Stimulated activated CD4-positive, alpha-beta T cell treated with anti-CD3 and anti-CD28 coated beads, Interleukin-12 subunit alpha, Interleukin-12 subunit beta, amount 100 ng/mL, for 24 hours (primary cell): ENCODE results near the gene OGDH.
A peak's percentile ranks its signal among the peaks of the same experiment; 100 is the strongest.
"Not testable (repeated sequence)": the region's sequence is repeated elsewhere in the genome, so short reads cannot be mapped to it uniquely, and the experiment has no call there.

ENCODE experiments used
- DNase-seq, 2 experiments: peaks; one replicate each; pipeline ENCODE4 v3.0.0-alpha.2; 2020; ENCODE audit warnings: low read depth in 2 of 2

Gene OGDH

DNA sequence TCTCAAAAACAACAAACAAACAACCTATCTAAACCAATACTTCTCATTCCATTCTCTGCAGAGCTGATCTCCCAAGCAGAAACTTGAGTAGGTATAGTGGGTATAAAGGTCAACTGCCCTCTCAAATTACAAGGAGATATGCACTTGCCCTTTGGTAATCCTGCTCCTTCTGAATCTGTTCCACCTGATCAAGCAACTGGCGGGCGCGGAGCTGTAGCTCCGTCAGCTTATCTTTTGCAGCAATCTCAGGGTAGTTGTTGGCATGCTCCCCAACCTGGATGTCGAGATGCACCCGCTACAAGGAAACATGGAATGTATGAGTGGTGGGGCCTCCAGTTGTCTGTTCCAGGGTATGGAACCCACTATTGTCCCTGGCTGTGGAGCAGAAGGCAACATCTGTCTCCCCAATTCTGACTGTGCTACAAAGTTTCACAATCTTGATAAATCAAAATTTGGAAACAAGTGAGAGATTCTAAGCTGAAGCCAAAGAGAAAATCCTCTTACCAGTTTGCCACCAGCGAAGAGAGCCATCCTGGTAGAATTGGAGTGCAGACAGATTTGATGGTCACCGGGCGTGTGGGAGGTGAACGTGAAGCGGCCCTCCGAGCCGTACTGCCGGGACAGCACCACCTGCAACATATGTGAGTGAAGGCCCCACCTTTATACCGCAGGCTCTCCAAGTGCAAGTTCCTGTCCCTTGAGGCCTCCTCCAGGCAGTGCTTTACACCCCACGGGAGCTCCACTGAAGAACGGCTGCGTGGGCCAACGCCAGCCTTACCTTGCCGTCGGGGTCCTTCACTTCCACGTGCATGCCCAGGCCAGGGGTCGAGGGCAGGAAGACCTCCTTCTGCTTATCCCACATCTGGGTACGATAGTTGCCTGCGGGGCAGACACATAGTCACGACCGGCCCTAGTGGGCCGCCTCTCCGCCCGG lies 25.2 kb upstream of the OGDH start:
- DNase-seq, result peak in 1 of 2 experiments; percentile 22

DNA sequence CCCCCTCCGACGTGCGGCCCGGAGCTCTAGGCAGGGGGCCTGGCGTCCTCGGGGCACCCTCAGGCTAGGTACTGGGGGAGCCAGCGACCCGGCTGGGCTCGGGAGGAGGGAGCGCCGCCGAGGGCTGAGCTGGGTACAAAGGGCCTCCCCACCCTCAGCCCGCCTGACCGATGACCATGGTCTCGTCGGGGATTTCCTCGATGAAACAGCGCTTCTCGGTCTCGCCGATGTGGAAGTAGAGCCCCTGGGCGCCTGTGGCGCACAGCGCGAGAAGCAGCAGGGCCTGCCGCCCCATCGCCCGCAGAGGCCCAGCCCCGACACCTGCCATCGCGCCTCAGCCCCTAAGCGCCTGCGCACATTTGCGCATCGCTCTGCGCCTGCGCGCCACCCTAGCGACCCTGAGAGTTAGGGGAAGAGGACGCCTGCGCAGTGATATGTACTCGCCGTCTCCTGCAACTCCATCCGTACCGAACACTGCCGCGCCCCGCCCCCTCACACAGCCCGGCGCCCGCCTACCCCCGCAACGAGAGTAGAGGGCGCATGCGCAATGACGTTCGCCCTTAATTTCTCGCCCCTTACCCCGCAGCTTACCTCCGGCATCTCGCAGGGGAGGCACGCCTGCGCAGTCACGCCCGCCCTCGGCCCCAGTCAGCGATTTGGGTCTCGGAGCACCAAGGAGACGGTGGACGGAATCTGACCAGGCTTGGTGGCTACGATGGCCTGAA lies 24.4 kb upstream of the OGDH start, which contains the start of gene TMED4:
TSS of gene TMED4 (minus strand) at position 353 of the 725 bp plus-strand sequence. CDS start at position 328, 25 bp downstream.
- DNase-seq, result peak; percentile 100

DNA sequence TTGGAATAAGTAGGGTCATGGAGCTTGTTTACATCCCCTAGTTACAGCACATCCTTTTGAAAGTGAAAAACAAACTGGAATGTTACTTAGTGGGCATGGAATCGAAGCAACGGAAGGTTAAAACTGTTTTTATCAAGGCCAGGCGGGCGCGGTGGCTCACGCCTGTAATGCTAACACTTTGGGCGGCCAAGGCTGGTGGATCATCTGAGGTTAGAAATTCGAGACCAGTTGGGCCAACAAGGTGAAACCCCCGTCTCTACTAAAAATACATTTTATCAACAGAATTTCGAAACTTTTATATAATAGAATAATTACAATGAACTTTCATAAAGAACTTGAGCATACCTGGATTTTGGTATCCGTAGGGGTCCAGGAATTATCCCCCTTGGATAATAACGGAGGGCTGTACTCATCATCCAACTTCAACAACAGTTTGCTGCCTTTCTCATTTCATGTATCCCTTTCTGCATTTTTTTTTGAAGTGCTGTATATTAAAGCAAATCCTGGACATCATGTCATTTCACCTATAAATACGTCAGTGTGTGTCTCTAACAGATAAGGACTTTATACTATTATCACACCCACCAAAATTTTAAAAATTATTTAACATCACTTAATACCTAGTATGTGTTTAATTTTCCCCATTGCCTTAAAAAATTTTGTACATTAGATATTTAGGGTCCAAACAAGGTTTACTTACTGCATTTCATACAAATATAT lies 23.1 kb upstream of the OGDH start:
- no peak for DNase-seq

DNA sequence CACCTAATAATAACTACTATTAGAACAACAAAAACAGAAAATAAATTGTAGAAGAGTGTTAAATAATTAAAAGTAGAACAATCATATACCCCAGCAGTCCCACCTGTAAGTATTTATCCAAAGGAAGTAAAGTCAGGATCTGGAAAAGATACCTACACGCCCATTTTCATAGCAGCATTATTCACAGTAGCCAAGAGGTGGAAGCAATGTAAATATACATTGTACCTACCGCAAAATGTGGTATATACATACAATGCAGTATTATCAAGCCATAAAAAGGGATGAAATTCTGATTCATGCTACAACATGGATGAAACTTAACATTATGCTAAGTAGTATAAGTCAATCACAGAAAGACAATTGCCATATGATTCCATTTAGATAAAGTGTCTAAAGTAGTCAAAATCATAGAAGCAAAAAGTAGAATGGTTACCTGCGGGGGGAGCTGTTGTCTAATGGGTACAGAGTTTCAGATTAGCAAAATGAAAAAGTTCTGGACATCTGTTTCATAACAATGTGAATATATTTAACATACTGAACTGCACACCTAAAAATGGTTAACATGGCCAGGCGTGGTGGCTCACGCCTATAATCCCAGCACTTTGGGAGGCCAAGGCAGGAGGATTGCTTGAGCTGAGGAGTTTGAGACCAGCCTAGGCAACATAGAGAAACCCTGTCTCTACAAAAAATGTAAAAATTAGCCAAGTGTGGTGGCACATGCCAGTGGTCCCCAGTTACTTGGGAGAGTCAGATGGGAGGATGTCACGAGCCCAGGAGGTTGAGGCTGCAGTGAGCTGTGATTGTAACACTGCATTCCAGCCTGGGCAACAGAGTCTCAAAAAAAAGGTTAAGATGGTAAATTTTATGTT lies 18.4 kb upstream of the OGDH start:
- DNase-seq, result no peak

DNA sequence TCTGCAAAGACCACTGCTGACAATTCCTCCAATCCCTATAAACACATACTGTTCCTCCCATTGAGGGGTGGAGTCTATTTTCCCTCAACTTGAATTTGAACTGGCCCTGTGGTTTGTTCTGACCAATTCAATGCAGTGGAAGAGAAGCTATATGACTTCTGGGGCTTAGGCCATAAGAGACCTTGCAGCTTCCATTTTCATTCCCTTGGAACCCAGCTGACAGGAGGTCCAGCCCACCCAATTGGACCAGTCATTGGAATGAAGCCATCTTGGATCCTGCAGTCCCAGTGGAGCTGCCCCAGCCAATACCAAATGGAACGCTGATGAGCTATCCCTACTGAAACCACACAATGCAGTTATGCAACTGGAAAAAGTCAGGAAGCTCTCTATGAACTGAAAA lies 15.5 kb upstream of the OGDH start:
- DNase-seq, result no peak

DNA sequence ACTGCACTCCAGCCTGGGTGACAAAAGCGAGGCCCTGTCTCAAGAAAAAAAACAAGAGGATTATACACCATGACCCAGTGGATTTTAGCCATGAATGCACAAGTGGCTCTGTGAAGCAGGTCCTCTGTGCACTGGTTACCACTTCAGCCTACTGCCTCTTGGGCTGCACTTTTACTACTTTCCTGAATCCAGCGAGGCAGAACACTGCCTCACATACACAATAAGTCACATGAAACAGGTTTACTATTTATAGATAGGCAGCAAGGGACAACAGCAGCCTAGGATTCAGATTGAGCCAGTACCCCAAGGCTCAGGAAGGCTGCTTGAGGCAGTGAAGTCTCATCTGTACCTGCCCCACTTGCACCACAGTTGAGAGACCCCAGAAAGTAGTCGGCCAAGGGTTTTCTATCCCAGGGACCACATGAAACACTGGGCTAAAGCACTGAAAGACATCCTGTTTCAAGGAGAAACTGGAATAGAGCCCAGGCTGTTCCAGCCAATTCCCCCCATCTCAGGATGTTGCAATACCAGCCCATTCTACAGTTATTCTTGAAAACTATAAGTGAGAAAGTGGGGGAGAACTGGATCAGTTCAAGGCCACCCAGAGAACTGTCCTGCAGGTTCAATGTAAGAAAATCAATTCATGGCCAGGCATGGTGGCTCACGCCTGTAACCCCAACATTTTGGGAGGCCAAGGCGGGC lies 10.3 kb upstream of the OGDH start:
- no peak for DNase-seq

DNA sequence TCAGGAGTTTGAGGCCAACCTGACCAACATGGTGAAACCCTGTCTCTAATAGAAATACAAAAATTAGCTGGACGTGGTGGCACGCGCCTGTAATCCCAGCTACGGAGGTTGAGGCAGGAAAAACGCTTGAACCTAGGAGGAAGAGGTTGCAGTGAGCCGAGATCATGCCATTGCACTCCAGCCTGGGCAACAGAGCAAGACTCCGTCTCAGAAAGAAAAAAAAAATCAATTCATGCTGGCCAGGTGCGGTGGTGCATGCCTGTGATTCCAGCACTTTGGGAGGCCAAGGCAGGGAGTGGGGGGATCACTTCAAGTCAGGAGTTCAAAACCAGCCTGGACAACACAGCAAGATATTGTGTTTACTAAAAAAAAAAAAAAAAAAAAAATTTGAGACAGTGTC lies 9.2 kb upstream of the OGDH start:
- DNase-seq, result not testable (repeated sequence)

DNA sequence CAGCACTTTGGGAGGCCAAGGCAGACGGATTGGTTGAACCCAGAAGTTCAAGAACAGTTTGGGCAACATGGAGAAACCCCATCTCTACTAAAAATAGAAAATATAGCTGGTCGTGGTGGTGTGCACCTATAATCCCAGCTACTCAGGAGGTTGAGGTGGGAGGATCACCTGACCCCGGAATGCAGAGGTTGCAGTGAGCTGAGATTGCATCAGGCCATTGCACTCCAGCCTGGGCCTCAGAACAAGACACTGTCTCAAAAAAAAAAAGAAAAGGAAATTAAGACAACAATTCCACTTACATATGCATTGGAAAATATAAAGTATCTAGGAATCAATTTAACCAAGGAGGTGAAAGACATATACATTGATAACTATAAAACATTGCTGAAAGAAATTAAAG lies 7.2 kb upstream of the OGDH start:
- no peak for DNase-seq

DNA sequence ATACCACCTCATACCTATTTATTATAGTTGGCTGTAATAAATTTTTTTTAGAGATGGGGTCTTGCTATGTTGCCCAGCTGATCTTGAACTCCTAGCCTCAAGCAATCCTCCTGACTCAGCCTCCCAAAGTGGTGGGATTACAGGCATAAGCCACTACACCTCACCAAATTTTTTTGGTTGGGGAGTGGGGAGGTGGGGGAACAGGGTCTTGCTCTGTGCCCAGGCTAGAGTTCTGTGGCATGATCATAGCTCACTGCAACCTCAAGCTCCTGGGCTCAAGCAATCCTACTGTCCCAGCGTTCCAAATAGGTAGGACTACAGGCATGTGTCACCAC lies 3.9 kb upstream of the OGDH start:
- DNase-seq, result no peak

DNA sequence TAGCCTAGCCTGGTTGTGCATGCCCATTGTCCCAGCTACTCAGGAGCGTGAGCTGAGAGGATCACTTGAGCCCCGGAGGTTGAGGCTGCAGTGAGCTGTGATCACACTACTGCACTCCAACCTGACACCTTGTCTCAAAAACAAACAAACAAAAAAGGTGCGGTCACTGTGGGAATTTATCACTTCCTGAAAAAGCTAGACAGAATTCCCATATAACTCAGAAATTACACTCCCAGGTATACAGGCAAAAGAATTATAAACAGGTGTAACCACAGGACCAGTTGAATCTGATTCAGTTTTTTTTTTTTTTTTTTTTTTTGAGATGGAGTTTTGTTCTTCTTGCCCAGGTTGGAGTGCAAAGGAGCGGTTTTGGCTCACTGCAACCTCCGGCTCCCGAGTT lies 3.2 kb upstream of the OGDH start:
- no peak for DNase-seq

DNA sequence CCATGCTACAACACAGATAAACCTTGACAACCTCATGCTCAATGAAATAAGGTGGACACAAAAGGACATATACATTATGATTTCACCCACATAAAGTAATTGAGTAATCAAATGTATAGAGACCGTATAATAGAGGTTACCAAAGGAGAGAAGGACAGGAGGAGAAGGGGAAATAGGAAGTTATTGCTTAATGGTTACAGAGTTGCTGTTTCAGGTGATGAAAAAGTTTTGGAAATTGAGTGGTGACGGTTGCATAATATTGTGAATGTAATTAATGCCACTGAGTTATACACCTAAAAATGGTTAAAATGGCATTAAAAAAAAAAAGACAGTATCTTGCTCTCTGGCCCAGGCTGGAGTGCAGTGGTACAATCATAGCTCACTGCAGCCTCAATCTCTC lies 1.5 kb upstream of the OGDH start:
- DNase-seq, result no peak

DNA sequence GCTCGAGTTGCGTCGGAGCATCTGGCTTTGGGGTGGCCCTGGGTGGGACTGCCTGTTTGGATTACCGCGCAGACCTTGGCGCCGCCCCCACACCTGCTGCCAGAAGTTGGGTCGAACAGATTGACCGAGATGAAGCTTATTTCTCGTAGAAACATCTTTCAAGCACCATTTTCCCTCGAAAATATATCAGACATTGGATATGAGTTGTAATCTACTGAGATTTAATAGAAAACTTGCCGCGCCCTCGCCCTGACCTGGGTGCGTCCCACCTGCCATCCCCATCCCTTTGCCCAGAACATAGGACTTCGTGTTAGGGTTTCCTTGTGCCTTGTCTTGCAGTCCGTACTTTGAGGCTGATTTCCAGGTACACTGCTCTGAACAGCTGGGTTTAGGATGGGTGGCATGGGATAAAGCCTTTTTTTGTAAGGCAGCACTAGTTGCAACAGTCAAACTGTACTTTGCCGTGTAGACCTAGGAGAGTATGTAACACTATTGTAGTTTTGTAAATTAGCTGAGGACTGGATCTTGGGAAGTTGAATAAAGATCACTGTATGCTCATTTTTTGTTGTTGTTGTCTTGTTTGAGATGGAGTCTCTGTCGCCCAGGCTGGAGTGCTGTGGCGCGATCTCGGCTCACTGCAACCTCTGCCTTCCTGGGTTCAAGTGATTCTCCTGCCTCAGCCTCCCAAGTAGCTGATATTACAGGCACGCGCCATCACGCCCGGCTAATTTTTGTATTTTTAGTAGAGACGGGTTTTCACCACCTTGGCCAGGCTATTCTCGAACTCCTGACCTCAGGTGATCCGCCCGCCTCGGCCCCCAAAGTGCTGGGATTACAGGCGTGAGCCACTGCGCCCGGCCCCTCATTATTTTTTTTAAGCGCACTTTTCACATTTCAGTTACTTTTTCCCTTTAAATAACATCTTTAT lies 978 bp downstream of the OGDH start:
- no peak for DNase-seq

DNA sequence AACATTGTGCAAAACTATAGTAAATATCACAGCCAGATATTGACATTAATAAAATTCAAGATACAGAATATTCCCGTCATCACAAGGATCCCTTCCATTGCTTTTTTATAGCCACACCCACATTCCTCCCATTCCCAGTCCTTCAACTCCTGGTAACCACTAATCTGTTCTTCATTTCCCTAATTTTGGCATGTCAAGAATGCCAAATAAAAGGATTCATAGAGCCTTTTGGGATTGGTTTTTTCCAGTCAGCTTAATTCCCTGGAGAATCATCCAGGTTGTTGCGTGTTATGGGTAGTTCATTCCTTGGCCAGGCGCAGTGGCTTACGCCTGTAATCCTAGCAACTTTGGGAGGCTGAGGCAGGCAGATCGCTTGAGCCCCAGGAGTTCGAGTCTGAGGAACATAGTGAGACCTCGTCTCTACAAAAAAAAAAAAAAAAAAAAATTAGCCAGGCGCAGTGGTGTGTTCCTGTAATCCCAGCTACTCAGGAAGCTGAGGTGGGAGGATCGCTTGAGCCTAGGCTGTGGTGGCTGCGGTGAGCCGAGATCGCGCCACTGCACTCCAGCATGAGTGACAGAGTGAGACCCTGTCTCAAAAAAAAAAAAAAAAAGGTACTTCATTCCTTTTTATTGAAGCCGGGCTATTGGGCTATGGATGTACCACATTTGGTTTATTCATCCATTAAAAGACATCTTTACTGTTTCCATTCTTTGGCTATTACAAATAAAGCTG lies 2.7 kb downstream of the OGDH start:
- DNase-seq, result no peak

DNA sequence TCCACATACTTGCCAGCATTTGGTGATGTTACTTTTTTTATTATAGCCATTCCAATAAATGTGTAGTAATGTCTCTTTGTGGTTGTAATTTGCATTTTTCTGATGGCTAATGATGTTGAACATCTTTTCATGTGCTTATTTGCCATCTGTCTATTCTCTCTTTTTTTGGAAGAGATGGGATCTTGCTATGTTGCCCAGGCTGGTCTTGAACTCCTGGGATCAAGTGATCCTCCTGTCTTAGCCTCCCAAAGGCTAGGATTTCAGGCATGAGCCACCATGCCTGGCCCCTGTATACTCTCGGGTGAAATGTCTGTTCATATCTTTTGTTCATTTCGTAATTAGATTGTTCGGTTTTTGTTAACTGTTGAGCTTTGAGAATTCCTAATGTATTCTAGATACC lies 3.4 kb downstream of the OGDH start:
- DNase-seq, result no peak

DNA sequence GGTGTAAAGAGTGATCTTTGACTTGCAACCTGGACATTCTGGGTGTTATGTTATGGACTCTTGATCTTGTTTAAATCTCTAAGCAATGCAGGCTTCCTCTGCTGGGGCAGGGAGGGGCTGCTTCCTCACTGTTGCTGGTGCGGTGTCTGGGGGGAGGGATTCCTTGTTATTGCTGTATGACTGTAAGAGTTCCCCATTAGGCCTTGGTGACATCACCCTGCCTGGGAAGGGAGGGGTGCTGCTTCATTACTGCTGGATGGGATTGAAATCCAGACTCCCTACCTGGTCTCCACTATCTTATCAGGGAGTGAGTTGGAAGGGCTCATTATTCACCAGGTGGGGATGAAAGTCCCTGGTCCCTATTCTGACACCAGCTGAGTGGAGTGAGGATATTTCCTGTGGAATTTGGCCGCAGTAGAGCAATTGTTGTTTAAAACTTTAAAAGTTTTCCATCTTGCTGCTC lies 8.8 kb downstream of the OGDH start:
- no peak for DNase-seq

DNA sequence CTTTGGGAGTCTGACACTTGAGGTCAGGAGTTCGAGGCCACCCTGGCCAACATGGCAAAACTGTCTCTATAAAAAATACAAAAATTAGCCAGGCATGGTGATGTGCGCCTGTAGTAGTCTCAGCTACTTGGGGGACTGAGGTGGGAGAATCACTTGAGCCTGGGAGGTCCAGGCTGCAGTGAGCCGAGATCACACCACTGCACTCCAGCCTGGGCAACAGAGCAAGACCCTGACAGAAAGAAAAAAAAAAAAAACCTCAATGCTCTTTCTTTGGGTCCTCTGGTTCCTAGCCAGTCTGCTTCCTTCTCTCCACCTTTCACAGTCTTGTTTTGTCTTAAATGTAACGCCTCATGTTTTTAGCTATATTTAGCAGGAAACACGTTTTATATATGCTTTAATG lies 9.4 kb downstream of the OGDH start:
- no peak for DNase-seq

DNA sequence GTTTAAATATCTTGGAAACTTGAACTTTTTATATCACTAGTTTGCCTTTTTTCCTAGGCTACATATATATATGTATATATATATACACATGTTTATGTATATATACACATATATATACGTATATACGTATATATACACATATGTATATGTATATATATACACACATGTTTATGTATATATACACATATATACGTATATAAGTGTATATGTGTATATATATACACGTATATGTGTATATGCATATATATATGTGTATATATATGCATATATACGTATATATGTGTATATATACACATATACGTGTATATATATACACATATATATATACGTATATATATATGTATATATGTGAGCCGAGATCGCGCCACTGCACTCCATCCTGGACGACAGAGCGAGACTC lies 10.1 kb downstream of the OGDH start:
- no peak for DNase-seq

DNA sequence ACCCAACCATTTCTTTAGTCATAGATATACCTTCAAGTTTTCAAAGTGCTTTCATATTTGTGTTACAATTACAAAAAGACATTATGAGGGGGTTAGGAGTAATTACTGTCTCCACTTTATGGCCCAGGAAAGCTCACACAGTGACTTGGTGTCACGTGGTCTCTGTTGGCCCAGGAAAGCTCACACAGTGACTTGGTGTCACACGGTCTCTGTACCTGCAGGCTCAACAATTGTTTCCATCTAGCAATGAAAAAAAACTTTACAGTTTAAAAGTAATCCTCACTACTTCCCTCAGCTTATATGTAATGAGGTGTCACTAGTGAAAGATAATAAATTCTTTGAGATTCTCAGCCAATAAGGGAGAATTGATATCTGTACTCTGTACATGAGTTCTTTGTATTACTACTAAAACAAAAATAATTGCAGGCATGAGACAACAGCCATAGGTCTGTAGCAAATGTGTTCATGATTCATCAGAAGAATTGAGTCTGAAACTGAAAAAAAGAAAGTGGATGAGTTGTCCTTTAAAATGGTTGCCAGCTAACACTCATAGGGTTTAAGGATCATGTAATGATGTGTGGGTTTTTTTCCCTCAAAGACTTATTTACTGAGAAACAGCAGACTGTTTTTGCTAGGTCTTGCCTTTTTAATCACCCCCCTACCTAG lies 10.9 kb downstream of the OGDH start:
- DNase-seq, result no peak
